IPS DF 6.9 (cell line): Measurements from ENCODE around the gene PCDHGA4.
"Not testable (repeated sequence)": the region's sequence is repeated elsewhere in the genome, so short reads cannot be mapped to it uniquely, and the experiment has no call there.

Experiments used
- DNase-seq: peaks from one replicate; pipeline ENCODE4 v3.0.0-alpha.2; 2013; ENCODE audit warnings: low read depth, low spot score
- H3K27ac ChIP-seq: one replicate; pipeline ENCODE4 v1.5.1; 2013; ENCODE audit warnings: low read length, control low read depth
- H3K27me3 ChIP-seq: 2 replicates; pipeline ENCODE4 v1.6.1; 2013; ENCODE audit warnings: mild to moderate bottlenecking, low read length; ENCODE audit not compliant: control insufficient read depth, insufficient read depth
- H3K36me3 ChIP-seq: 2 replicates; pipeline ENCODE4 v1.6.1; 2013; ENCODE audit warnings: low read length; ENCODE audit not compliant: control insufficient read depth, insufficient read depth
- H3K4me1 ChIP-seq: 2 replicates; pipeline ENCODE4 v1.6.1; 2013; ENCODE audit warnings: low read length; ENCODE audit not compliant: control insufficient read depth, insufficient read depth
- H3K4me3 ChIP-seq: 2 replicates; pipeline ENCODE4 v1.5.1; 2013; ENCODE audit warnings: mild to moderate bottlenecking, low read length
- H3K9me3 ChIP-seq: 2 replicates; pipeline ENCODE4 v1.6.1; 2013; ENCODE audit warnings: low read length, inconsistent platforms; ENCODE audit not compliant: control insufficient read depth, insufficient read depth
- WGBS: extraction: QIAGEN DNeasy Blood & Tissue Kit; methylation state at CpG from one replicate; pipeline ENCODE4 v1.1.7; 2013; ENCODE audit warnings: mixed read lengths, missing lambda C conversion rate; ENCODE audit not compliant: insufficient read length, insufficient coverage; 5-methylcytosine and 5-hydroxymethylcytosine counted together

PCDHGA4 gene

DNA sequence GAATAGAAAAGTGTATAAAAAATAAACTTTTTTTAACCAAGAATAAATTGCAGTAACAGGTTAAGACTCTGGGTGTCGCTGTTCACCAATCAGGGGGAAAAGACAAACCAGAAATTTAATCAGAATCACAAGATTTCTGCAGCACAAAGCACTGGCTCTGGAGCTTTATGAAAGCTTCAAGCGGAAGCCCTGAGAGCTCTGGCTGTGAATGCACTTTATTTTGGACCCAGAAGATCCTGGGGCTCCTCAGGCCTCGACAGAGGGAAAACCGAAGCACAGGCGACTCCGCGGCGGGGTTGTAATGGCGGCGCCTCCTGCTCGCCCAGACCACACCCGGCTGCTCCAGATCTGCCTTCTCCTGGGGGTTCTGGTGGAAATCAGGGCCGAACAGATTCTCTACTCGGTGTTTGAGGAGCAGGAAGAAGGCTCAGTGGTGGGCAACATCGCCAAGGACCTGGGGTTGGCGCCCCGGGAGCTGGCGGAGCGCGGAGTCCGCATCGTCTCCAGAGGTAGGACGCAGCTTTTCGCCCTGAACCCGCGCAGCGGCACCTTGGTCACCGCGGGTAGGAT, at the start of gene PCDHGA4:
Gene PCDHGA4, plus strand, starts transcription at position 122 of the 570 bp plus-strand sequence. Its CDS starts 87 bp downstream, at position 209.
- no peak within 1 kb of the TSS for H3K4me3 ChIP-seq
- no CpG with 5 or more reads among the region's 29 CpGs for WGBS
- no peaks in the 10 kb centered on the region for H3K36me3 ChIP-seq
- H3K4me1 ChIP-seq, result no peaks in the 10 kb centered on the region
- H3K9me3 ChIP-seq, result no peaks in the 10 kb centered on the region; the same call in none of the 2 replicates
- H3K27ac ChIP-seq, result no peak within 1 kb of the TSS
- H3K27me3 ChIP-seq, result no peaks in the 10 kb centered on the region
- no peak for DNase-seq

GRCh38 chr5:141306630-141307029, 48.2 kb upstream of the PCDHGA4 start:
- Histone ChIP-seq H3K4me1 (no peaks in the 10 kb centered on the region), H3K36me3 (no peaks in the 10 kb centered on the region; the same call in 1 of the 2 replicates), H3K27ac (no peak overlapping the region), H3K27me3 (no peaks in the 10 kb centered on the region), H3K9me3 (no peaks in the 10 kb centered on the region; the same call in 1 of the 2 replicates), H3K4me3 (no peak overlapping the region)
- no peak for DNase-seq
- WGBS, result no CpG with 5 or more reads among the region's 1 CpG

GRCh38 chr5:141313711-141314110, 41.1 kb upstream of the PCDHGA4 start:
- Histone ChIP-seq H3K4me1 (no peaks in the 10 kb centered on the region), H3K4me3 (no peak overlapping the region), H3K36me3 (peaks cover 2% of the 10 kb centered on the region; the same call in 1 of the 2 replicates), H3K27me3 (no peaks in the 10 kb centered on the region), H3K9me3 (no peaks in the 10 kb centered on the region; the same call in 1 of the 2 replicates), H3K27ac (no peak overlapping the region)
- DNase-seq, result no peak

DNA sequence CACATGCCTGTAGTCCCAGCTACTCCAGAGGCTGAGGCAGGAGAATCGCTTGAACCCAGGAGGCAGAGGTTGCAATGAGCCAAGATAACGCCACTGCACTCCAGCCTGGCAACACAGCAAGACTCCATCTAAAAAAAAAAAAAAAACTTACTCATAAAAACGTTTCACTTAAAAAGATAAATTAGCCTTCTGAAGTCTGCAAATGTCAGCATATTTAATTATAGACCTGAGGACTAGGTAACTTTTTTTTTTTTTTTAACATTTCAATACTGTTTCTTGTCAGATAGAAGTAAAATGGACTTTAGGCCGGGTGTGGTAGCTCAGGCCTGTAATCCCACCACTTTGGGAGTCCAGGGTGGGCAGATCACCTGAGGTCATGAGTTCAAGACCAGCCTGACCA, 37.9 kb upstream of the PCDHGA4 start:
- H3K27ac ChIP-seq, H3K27me3 ChIP-seq, DNase-seq, H3K4me3 ChIP-seq, H3K36me3 ChIP-seq, H3K4me1 ChIP-seq, H3K9me3 ChIP-seq: not testable (repeated sequence)
- no CpG with 5 or more reads among the region's 4 CpGs for WGBS

DNA sequence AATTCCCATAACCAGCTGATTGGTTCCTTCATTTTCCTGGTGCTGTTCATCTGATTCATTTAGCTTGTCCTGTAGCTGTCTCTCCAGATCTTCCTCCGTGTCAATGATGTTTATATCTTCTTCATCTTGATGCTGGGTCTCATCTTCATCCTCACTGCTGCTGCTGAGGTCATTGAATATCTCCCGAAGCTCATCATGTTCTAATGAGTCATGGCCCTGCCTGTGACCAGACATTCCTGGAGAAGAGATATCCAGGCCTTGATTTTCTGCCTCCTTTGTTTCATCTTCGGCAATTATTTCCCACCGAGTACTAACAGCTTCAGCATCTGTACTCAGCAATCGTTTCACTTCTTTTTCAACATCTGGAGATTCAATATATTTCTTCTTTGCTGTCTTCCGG, 35.6 kb upstream of the PCDHGA4 start:
- Histone ChIP-seq H3K27ac (no peak overlapping the region), H3K4me1 (peaks cover 2% of the 10 kb centered on the region; the same call in 1 of the 2 replicates), H3K4me3 (no peak overlapping the region), H3K36me3 (peaks cover 8% of the 10 kb centered on the region; the same call in 1 of the 2 replicates), H3K9me3 (no peaks in the 10 kb centered on the region; the same call in 1 of the 2 replicates), H3K27me3 (no peaks in the 10 kb centered on the region)
- WGBS, result no CpG with 5 or more reads among the region's 6 CpGs
- DNase-seq, result no peak

- H3K27ac ChIP-seq, result no peak overlapping the region
- H3K9me3 ChIP-seq, result no peaks in the 10 kb centered on the region; the same call in 1 of the 2 replicates
- H3K4me1 ChIP-seq, result peaks cover 2% of the 10 kb centered on the region; the same call in 1 of the 2 replicates
- H3K36me3 ChIP-seq, result peaks cover 8% of the 10 kb centered on the region; the same call in 1 of the 2 replicates
- no peaks in the 10 kb centered on the region for H3K27me3 ChIP-seq
- WGBS, result no CpG with 5 or more reads among the region's 5 CpGs
- no peak for DNase-seq
- H3K4me3 ChIP-seq, result peak overlapping the region; percentile 70; the same call in 1 of the 2 replicates
Observed at GRCh38 chr5:141319699-141320098, 35.1 kb upstream of the PCDHGA4 start.

GRCh38 chr5:141320225-141321169, 34.3 kb upstream of the PCDHGA4 start, which contains the start of gene TAF7:
TAF7 (minus strand) TSS chr5:141320784; CDS start chr5:141320044, 740 bp downstream.
- H3K36me3 ChIP-seq, result peaks cover 8% of the 10 kb centered on the region; the same call in 1 of the 2 replicates
- H3K27me3 ChIP-seq, result no peaks in the 10 kb centered on the region
- no CpG with 5 or more reads among the region's 67 CpGs for WGBS
- no peaks in the 10 kb centered on the region; the same call in 1 of the 2 replicates for H3K9me3 ChIP-seq
- H3K4me3 ChIP-seq, result peak within 1 kb of the TSS; percentile 70; the same call in 1 of the 2 replicates
- no peak within 1 kb of the TSS for H3K27ac ChIP-seq
- peak; percentile 84 for DNase-seq
- H3K4me1 ChIP-seq, result peaks cover 2% of the 10 kb centered on the region; the same call in 1 of the 2 replicates

DNA sequence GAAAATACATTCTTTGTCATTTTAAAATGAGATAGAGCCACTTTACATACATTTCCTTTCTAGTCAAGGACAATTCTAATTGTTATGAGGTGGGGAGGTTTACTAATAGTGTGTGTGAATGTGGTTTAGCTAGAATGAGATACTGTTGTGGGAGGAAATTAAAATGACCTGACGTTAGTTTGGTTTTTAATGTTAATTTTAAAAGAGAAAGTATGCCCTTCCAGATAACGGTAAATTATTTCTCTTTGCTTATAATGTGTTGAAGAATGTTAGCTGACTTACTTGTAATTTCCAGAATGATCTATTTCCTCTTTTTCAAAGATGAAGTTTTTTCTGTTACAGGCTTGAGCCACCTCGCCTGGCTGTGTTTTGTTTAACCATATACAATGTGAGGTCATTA, 32.6 kb upstream of the PCDHGA4 start:
- Histone ChIP-seq H3K4me1 (peaks cover 2% of the 10 kb centered on the region; the same call in 1 of the 2 replicates), H3K27ac (no peak overlapping the region), H3K9me3 (no peaks in the 10 kb centered on the region; the same call in 1 of the 2 replicates), H3K27me3 (no peaks in the 10 kb centered on the region), H3K36me3 (peaks cover 8% of the 10 kb centered on the region; the same call in 1 of the 2 replicates), H3K4me3 (no peak overlapping the region)
- DNase-seq, result no peak
- WGBS, result 100% methylated on average over 2 of the region's 3 CpGs

DNA sequence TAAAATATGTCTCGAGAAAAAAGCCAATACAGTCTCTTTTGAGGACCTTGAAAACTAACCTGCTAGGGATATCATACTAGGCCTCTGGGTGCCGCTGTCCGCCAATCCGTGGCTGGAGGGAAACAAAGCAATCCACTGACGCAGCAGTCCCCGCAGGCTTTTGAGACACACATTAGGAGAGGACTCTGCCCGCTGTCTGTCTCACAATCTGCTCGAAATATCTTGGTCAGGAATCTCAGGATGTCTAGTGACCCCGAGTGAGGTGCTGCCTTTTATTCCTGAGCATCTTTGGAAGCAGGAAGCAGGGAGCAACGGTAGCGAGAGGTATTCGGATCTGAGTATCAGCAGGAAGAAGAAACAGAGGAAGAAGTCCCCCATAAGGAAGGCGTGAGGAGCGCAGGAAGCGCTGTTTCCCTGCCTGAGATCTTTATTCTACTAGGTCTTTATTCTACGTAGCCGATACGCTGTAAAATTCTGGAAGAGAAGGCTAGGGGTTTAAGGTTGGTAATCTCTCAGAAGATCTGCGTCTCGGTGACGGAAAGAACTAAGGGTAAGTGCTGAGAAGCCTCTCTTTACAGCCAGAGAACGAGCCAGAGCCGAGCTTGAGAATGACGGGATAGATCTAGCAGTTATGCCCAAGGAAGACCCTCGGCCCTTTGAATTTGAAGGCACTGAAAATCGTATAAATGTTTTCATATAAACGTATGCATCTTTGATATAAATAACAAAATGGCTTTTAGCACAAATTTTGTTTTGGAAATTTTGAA, 28.6 kb upstream of the PCDHGA4 start:
- Histone ChIP-seq H3K36me3 (no peaks in the 10 kb centered on the region), H3K4me3 (peak overlapping the region; percentile 23; the same call in 1 of the 2 replicates), H3K27ac (no peak overlapping the region), H3K27me3 (no peaks in the 10 kb centered on the region), H3K9me3 (no peaks in the 10 kb centered on the region), H3K4me1 (no peaks in the 10 kb centered on the region)
- DNase-seq, result peak; percentile 41
- no CpG with 5 or more reads among the region's 27 CpGs for WGBS

DNA sequence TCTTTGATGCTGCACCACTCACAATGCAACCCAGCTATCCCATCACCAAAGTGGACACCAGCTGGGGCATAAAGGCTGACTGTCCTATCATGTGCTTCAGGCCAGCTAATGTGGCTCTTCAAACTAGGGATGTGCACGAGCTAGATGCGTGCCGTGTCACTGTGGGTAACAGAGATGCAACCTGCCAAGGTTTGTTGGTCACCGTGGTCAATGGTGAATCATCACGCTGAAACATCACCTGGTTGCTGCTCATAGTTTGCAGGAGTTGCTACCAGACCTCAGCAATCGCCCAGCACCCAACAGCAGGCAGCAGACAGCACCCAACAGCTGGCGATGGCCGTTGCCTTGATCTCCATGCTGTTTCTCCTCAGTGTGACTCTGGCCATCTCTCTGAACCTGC, 26.6 kb upstream of the PCDHGA4 start:
- no CpG with 5 or more reads among the region's 8 CpGs for WGBS
- Histone ChIP-seq H3K27me3 (no peaks in the 10 kb centered on the region), H3K27ac (no peak overlapping the region), H3K36me3 (no peaks in the 10 kb centered on the region), H3K4me1 (no peaks in the 10 kb centered on the region), H3K9me3 (no peaks in the 10 kb centered on the region), H3K4me3 (no peak overlapping the region)
- DNase-seq, result no peak
